Endothelial cell of umbilical vein (primary cell): ENCODE data around the gene PRSS57. TPM values are rescaled to one million over a fixed set of nuclear protein-coding genes. Genes with fewer than 3 reads are reported as not detected.

Experiments
- BruUV-seq: library from RNA; stranded (reverse); fragments of 400-500 nt; replicated peaks from 2 replicates; lab custom pipeline; 2021; lab: Mats Ljungman, UMichigan
- CTCF ChIA-PET: fragments of 300-600, 350-600 bp; sonication (Branson Sonifier 250); formaldehyde crosslinking; loops from one replicate; lab custom pipeline; 2021; ENCODE audit warnings: antibody characterized with exemption, inconsistent platforms; lab: Charles Lee
- POLR2A ChIA-PET: fragments of 300-600, 350-600 bp; sonication (Branson Sonifier 250); formaldehyde crosslinking; loops from one replicate; lab custom pipeline; 2021; ENCODE audit warnings: antibody characterized with exemption, inconsistent platforms; lab: Charles Lee
- DNase-seq: peaks from one replicate; pipeline ENCODE4 v3.0.0-alpha.2; 2011; ENCODE audit warnings: low read depth, low spot score
- FAIRE-seq: peaks from 2 replicates; lab custom pipeline; 2011; peaks lifted over from hg19 to GRCh38; lab: Jason Lieb, UNC
- H2AFZ ChIP-seq: 2 replicates; pipeline ENCODE4 v1.6.0; 2012; ENCODE audit warnings: low read depth, low read length, control low read depth, inconsistent platforms
- H3K27ac ChIP-seq: 2 replicates; pipeline ENCODE4 v1.5.1; 2011; ENCODE audit warnings: low read depth, mild to moderate bottlenecking, control low read depth, low read length, moderate library complexity; ENCODE audit not compliant: insufficient read depth
- H3K27me3 ChIP-seq, 2 experiments: 2 replicates each; pipeline versions ENCODE4 v1.6.0 to v1.6.1; 2011; ENCODE audit warnings: low read length in 2 of 2, mixed read lengths in 1 of 2; ENCODE audit not compliant: control insufficient read depth in 2 of 2, insufficient read depth in 2 of 2
- H3K36me3 ChIP-seq, 2 experiments: 2 replicates in 1 of 2; 3 replicates in 1 of 2; pipeline ENCODE4 v1.5.1; 2011; ENCODE audit warnings: low read length in 2 of 2, mild to moderate bottlenecking in 1 of 2, moderate library complexity in 1 of 2; ENCODE audit not compliant: control insufficient read depth in 2 of 2, insufficient read depth in 2 of 2; ENCODE audit errors: extremely low read depth in 1 of 2
- H3K4me1 ChIP-seq: 3 replicates; pipeline ENCODE4 v1.5.1; 2011; ENCODE audit warnings: mild to moderate bottlenecking, low read length; ENCODE audit not compliant: control insufficient read depth, insufficient read depth; ENCODE audit errors: extremely low read depth
- H3K4me2 ChIP-seq: 2 replicates; pipeline ENCODE4 v1.6.1; 2011; ENCODE audit warnings: low read length, control low read depth, mixed read lengths; ENCODE audit not compliant: insufficient read depth
- H3K4me3 ChIP-seq, 3 experiments: fragments of 200-600 bp in 1 of 3; sonication (generic), shearing (Covaris generic) in 1 of 3; replicated peaks in 1 of 3; 2 replicates each; pipeline ENCODE4 v1.5.1; 2011 to 2016; ENCODE audit warnings: control low read depth in 3 of 3, low read length in 3 of 3, mild to moderate bottlenecking in 2 of 3, inconsistent platforms in 1 of 3, low read depth in 1 of 3, moderate library complexity in 1 of 3; ENCODE audit not compliant: insufficient read depth in 1 of 3
- H3K79me2 ChIP-seq: 2 replicates; pipeline ENCODE4 v1.6.0; 2012; ENCODE audit warnings: low read length, inconsistent platforms; ENCODE audit not compliant: control insufficient read depth, insufficient read depth
- H3K9ac ChIP-seq: replicated peaks from 2 replicates; pipeline ENCODE3; 2011; ENCODE audit warnings: low read length, control low read depth; ENCODE audit not compliant: insufficient read depth; ENCODE audit errors: extremely low read depth
- H3K9me1 ChIP-seq: replicated peaks from 3 replicates; pipeline ENCODE4 v1.6.0; 2011; ENCODE audit warnings: mild to moderate bottlenecking, low read length; ENCODE audit not compliant: control insufficient read depth, insufficient read depth; ENCODE audit errors: extremely low read depth
- H3K9me3 ChIP-seq: replicated peaks from 2 replicates; pipeline ENCODE4 v1.5.1; 2012; ENCODE audit warnings: low read length, inconsistent platforms; ENCODE audit not compliant: control insufficient read depth, insufficient read depth
- H4K20me1 ChIP-seq: replicated peaks from 2 replicates; pipeline ENCODE3; 2011; ENCODE audit warnings: mild to moderate bottlenecking, low read length; ENCODE audit not compliant: control insufficient read depth, insufficient read depth; ENCODE audit errors: extremely low read depth
- CTCF ChIP-seq, 2 donors: IDR thresholded peaks; 1 replicate in 1 of 2; 2 replicates in 1 of 2; pipeline ENCODE4 v1.5.1; 2011; ENCODE audit warnings: low read length in 2 of 2, mild to moderate bottlenecking in 2 of 2, moderate library complexity in 2 of 2, control low read depth in 1 of 2, inconsistent platforms in 1 of 2, low read depth in 1 of 2; ENCODE audit not compliant: insufficient read depth in 1 of 2; ENCODE audit errors: extremely low read depth in 1 of 2
- EZH2 ChIP-seq: IDR thresholded peaks from 2 replicates; pipeline ENCODE4 v1.6.1; 2012; ENCODE audit warnings: borderline replicate concordance, low read depth, mild to moderate bottlenecking, moderate library complexity, low read length, inconsistent platforms; ENCODE audit not compliant: severe bottlenecking
- FOS ChIP-seq: IDR thresholded peaks from 2 replicates; pipeline ENCODE4 v1.6.1; 2011; ENCODE audit warnings: mild to moderate bottlenecking, low read length, moderate library complexity, borderline replicate concordance; ENCODE audit not compliant: insufficient read depth
- GATA2 ChIP-seq: IDR thresholded peaks from 2 replicates; pipeline ENCODE4 v1.7.0; 2011; ENCODE audit warnings: low read depth, mild to moderate bottlenecking, moderate library complexity, mixed read lengths, low read length; ENCODE audit not compliant: insufficient read length, insufficient read depth
- JUN ChIP-seq: IDR thresholded peaks from 2 replicates; pipeline ENCODE4 v1.6.1; 2011; ENCODE audit warnings: borderline replicate concordance, low read depth; ENCODE audit not compliant: insufficient read length, insufficient read depth
- MAX ChIP-seq: IDR thresholded peaks from 2 replicates; pipeline ENCODE4 v1.6.1; 2011; ENCODE audit not compliant: insufficient read depth, insufficient read length
- MYC ChIP-seq: IDR thresholded peaks from one replicate; pipeline ENCODE4 v1.6.1; 2011; ENCODE audit warnings: mild to moderate bottlenecking, low read depth, low read length
- POLR2A ChIP-seq: IDR thresholded peaks from 2 replicates; pipeline ENCODE4 v1.6.1; 2012; ENCODE audit warnings: low read depth, mild to moderate bottlenecking, control low read depth, low read length
- POLR2AphosphoS5 ChIP-seq: IDR thresholded peaks from 2 replicates; pipeline ENCODE4 v1.6.1; 2012; ENCODE audit warnings: low read depth, mild to moderate bottlenecking, control low read depth, low read length, moderate library complexity; ENCODE audit not compliant: insufficient read depth
- dilution Hi-C: fragments of 300-500 bp; cut with MboI; formaldehyde crosslinking; loops from one replicate; pipeline ENCODE4 v1.15.0; 2019; ENCODE audit warnings: low sequenced_read_pairs; ENCODE audit not compliant: extremely low pct_ligation_motif_present
- intact Hi-C: fragments of 100-400 bp; cut with micrococcal nuclease; formaldehyde crosslinking; loops from one replicate; pipeline ENCODE4 v1.10.0; 2022
- polyA plus RNA-seq, 4 experiments: library from polyadenylated mRNA; depleted of rRNA in 3 of 4; stranded (reverse) in 3 of 4; unstranded in 1 of 4; fragments of >200 nt; gene quantifications; 2 replicates each; pipeline versions ENCODE4 v1.2.1 to v1.2.3, GENCODE V29; 2011 to 2012; ENCODE audit warnings: missing spikeins in 1 of 4
- total RNA-seq: library from RNA; stranded (reverse); gene quantifications from 2 replicates; pipeline ENCODE4 v1.2.3, GENCODE V29; 2021

The PRSS57 gene
- total and polyA plus RNA-seq, 2 donors (not counting 3 experiments of a cell fraction or from before 2014, with no cell fraction given): not detected

- no peak overlapping the region for H2AFZ ChIP-seq
- H3K36me3 ChIP-seq: peaks cover 3 to 4% of the 10 kb centered on the region in 2 experiments
- H3K9me3 ChIP-seq: no peaks in the 10 kb centered on the region
- TF ChIP-seq POLR2AphosphoS5 (no peak), FOS (no peak), CTCF (IDR thresholded peaks at IDR 0.05; ENCODE audit: extremely low read depth in 1 of 2, insufficient read depth in 1 of 2, low read depth in 1 of 2, low read length in 2 of 2) (no peak), EZH2 (no peak), MAX (no peak), GATA2 (no peak), JUN (no peak), MYC (no peak), POLR2A (no peak)
- ChIA-PET CTCF (interaction anchor here (0.7 kb wide), 1 partner anchor 58 kb away, joined by 3 read pairs; no protein-coding TSS in a partner anchor), POLR2A (no interaction called here)
- H3K4me3 ChIP-seq: no peak overlapping the region
- no peak overlapping the region for H3K27ac ChIP-seq
- DNase-seq (no peak), FAIRE-seq (no peak)
- BruUV-seq: no TSS peak
- H3K27me3 ChIP-seq: no peaks in the 10 kb centered on the region
- H3K9ac ChIP-seq: no peak overlapping the region
- H4K20me1 ChIP-seq: no peaks in the 10 kb centered on the region
- no peak overlapping the region for H3K4me2 ChIP-seq
- peaks cover 4% of the 10 kb centered on the region for H3K4me1 ChIP-seq
- intact Hi-C loops: no loop called here
- no peaks in the 10 kb centered on the region for H3K9me1 ChIP-seq
- dilution Hi-C loops: no loop called here
- H3K79me2 ChIP-seq: no peaks in the 10 kb centered on the region
Measured at GRCh38 chr19:641702-642101, 53.5 kb downstream of the PRSS57 start.
